Measurements from ENCODE around the gene GTPBP3.

Gene GTPBP3

GRCh38 chr19:17328517-17329365, 8.6 kb upstream of the GTPBP3 start:
- DNase-seq (ENCODE audit: low spot score) = peak; percentile 73

DNA sequence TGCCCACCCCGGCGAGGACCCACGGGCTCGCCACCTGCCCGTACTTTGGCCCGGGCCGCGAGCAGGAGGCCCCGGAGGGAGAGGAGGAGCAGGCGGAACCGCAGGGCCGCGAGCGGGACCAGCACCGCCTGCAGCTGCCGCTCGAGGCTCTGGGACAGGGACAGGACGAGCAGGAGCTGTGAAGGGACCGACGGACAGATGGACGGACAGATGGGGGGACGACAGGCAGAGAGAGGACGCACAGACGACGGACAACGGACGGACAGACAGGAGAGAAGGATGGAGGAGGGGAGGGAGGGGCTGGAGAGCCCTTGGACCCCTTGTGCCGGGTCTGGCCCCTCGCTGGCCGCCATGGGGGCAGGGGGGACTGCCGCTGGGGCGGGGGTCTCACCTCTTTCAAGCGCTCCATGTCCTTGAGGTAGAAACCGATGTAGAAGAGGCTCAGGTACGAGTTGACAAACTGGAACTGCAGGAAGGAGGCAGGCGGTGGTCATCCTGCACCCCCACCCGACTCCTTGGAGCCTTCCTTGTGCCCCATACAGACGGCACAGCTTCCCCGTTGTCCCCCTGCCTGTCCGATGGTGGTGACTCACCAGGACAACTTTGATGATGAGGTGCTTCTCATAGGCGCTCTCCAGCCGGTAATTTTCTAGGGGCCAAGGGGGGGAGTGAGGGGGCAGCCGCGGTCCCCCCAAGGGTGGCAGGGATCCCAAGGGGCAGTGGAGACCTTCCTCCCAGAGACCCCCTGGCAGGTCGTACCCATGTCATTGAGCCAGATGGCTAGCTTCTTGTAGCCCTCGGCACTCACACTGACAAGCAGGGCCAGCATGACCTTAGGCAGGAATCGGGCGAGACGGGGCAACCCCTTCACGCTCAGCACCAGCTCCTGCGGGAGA, 7.7 kb upstream of the GTPBP3 start:
- in situ Hi-C loops (cut with MboI; ENCODE audit: low pct_unique_long_range_greater_than_20kb, low sequenced_read_pairs, unreplicated experiment) = no loop called here
- TF ChIP-seq, protein P1, sequence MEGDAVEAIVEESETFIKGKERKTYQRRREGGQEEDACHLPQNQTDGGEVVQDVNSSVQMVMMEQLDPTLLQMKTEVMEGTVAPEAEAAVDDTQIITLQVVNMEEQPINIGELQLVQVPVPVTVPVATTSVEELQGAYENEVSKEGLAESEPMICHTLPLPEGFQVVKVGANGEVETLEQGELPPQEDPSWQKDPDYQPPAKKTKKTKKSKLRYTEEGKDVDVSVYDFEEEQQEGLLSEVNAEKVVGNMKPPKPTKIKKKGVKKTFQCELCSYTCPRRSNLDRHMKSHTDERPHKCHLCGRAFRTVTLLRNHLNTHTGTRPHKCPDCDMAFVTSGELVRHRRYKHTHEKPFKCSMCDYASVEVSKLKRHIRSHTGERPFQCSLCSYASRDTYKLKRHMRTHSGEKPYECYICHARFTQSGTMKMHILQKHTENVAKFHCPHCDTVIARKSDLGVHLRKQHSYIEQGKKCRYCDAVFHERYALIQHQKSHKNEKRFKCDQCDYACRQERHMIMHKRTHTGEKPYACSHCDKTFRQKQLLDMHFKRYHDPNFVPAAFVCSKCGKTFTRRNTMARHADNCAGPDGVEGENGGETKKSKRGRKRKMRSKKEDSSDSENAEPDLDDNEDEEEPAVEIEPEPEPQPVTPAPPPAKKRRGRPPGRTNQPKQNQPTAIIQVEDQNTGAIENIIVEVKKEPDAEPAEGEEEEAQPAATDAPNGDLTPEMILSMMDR (IDR thresholded peaks at IDR 0.05; ENCODE audit: extremely low read depth, insufficient read depth, missing control alignments) = no peak
- DNase-seq (ENCODE audit: low spot score) = peak; percentile 35

More at GRCh38 chr19:17328517-17329365, 8.6 kb upstream of the GTPBP3 start:
- in situ Hi-C loops (cut with MboI; ENCODE audit: low pct_unique_long_range_greater_than_20kb, low sequenced_read_pairs, unreplicated experiment) = no loop called here
- TF ChIP-seq, protein P1 (IDR thresholded peaks at IDR 0.05; ENCODE audit: extremely low read depth, insufficient read depth, missing control alignments) = no peak

DNA sequence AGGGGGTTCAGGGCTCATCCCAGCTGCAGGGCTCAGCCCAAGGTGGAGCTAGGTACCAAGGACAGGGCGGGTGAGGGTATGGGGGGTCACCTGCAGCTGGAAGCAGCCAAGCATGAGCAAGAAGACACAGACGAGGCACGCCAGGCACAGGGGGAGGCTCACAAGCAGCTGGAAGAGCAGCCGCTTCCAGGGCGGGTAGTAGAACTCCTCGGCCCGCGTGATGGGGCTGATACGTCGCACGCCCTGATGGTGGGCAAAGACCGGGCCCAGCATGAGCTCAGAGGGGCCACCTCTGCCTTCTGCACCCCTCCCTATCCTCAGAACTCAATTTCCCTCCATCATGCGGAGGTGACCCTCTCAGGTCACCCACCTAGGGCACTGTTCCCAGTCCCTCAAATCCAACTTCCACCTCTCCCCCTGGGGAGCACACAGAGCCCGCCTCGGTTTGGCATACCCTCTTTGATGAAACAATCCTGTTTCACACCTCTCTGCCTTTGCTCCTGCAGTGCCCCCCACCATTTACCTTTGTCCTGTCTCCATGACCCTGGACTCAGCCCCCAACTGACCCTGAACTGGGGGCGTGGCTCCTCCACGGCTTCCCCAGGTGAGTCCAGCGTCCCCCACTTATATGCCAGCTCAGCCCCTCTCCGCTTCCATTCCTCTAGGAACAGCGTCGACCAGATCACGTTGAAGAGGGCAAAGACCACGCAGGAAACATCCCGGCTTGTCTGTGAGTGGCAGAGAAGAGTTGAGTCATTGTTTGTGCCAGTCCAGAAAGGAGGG, 6.9 kb upstream of the GTPBP3 start:
- no peak for DNase-seq (ENCODE audit: low spot score)
- in situ Hi-C loops (cut with MboI; ENCODE audit: low pct_unique_long_range_greater_than_20kb, low sequenced_read_pairs, unreplicated experiment) = no loop called here

GRCh38 chr19:17331045-17331558, 6.3 kb upstream of the GTPBP3 start:
- in situ Hi-C loops (cut with MboI; ENCODE audit: low pct_unique_long_range_greater_than_20kb, low sequenced_read_pairs, unreplicated experiment) = no loop called here
- DNase-seq (ENCODE audit: low spot score) = no peak
- TF ChIP-seq, protein P1 (IDR thresholded peaks at IDR 0.05; ENCODE audit: extremely low read depth, insufficient read depth, missing control alignments) = no peak

More for the DNA sequence above, 6.9 kb upstream of the GTPBP3 start:
- TF ChIP-seq, protein P1 (IDR thresholded peaks at IDR 0.05; ENCODE audit: extremely low read depth, insufficient read depth, missing control alignments) = no peak

DNA sequence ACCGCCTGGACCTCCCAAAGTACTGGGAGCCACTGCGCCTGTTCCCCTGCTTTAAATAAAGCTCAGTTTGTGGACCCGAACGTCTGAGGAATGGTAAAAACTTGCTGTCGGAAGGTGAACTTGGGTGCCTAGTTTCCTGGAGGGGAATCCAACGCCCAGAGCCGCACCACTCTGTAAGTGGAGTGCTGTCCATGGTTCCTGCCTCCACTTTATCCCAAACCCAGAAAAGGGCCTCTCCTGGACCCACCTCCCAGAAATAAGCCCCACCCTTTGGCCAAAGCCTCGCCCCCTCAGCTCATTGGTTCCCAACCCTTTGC, 5.0 kb upstream of the GTPBP3 start:
- TF ChIP-seq, protein P1 (IDR thresholded peaks at IDR 0.05; ENCODE audit: extremely low read depth, insufficient read depth, missing control alignments) = no peak
- DNase-seq (ENCODE audit: low spot score) = no peak
- in situ Hi-C loops (cut with MboI; ENCODE audit: low pct_unique_long_range_greater_than_20kb, low sequenced_read_pairs, unreplicated experiment) = no loop called here

All from GM13977 (cell line).